ENCODE data around the gene CHMP4A. TPM values are rescaled to one million over a fixed set of nuclear protein-coding genes. Genes with fewer than 3 reads are reported as not detected.

CHMP4A gene
- total RNA-seq, 1 experiment from 2014 or later: 31.2 TPM

DNA sequence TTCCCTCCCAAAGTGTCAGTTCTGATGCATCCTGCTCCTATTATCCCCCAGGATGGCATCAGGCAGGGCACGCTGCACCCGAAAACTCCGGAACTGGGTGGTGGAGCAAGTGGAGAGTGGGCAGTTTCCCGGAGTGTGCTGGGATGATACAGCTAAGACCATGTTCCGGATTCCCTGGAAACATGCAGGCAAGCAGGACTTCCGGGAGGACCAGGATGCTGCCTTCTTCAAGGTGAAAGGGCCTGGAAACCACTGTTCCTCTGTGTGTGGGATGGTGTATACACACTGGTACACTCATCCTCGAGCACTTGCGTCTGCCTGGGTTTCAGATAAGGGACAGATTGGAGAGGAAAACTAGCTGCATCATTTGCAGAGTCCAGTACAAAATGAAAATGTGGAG is 51.2 kb downstream of the CHMP4A start:
- POLR2A ChIA-PET (ENCODE audit: unreplicated experiment): no interaction called here
- Histone ChIP-seq H3K4me3 (no peak overlapping the region), H3K27ac (no peak overlapping the region), H3K27me3 (ENCODE audit: insufficient read depth, low read depth) (no peaks in the 10 kb centered on the region), H3F3A (ENCODE audit: insufficient read depth, low read depth) (no peaks in the 10 kb centered on the region; the same call in 1 of the 2 replicates), H2AFZ (no peak overlapping the region), H3K4me2 (0 out of 2 replicates have a peak overlapping the region, but pooled peaks have one; percentile 76), H4K20me1 (ENCODE audit: insufficient read depth) (no peaks in the 10 kb centered on the region), H3K36me3 (ENCODE audit: low read depth) (no peaks in the 10 kb centered on the region; the same call in 1 of the 2 replicates), H3K9me2 (ENCODE audit: insufficient read depth) (no peaks in the 10 kb centered on the region), H3K79me2 (ENCODE audit: low read depth) (no peaks in the 10 kb centered on the region), H3K9me3 (ENCODE audit: insufficient read depth, low read depth) (no peaks in the 10 kb centered on the region), H3K4me1 (replicated peaks; ENCODE audit: insufficient read depth) (peaks cover 13% of the 10 kb centered on the region)
- DNase-seq: no peak
- intact Hi-C loops (cut with micrococcal nuclease; ENCODE audit: unreplicated experiment): loop anchor here (5.0 kb wide), 1 partner anchor 70 kb away; the partner anchor contains the start of gene PCK2
- no peak for TF ChIP-seq EZH2 (IDR thresholded peaks at IDR 0.05; ENCODE audit: low read depth)
- no peak for TF ChIP-seq CTCF (conservative IDR thresholded peaks at IDR 0.05)
- TSS peak; percentile 51 for BruUV-seq (replicated peaks)
- CTCF ChIA-PET: interaction anchor here (1.2 kb wide), 2 partner anchors 26 to 52 kb away, joined by 3 to 13 read pairs; partner anchors contain the start of gene IPO4

GRCh38 chr14:24160850-24161804 is 52.2 kb downstream of the CHMP4A start, which contains the start of gene IRF9:
IRF9 (plus strand) TSS chr14:24161265; CDS start chr14:24162145, 880 bp downstream.
- H3K4me3 ChIP-seq: peak within 1 kb of the TSS; percentile 41; the same call in 1 of the 2 replicates
- H3F3A ChIP-seq (ENCODE audit: insufficient read depth, low read depth): no peaks in the 10 kb centered on the region; the same call in 1 of the 2 replicates
- ChIA-PET POLR2A (ENCODE audit: unreplicated experiment) (interaction anchor here (0.5 to 0.8 kb wide), 5 partner anchors 20 to 52 kb away, joined by 3 to 5 read pairs (median 3); partner anchors contain the start of genes CHMP4A and EMC9), CTCF (interaction anchor here (0.5 to 1.2 kb wide), 12 partner anchors 10 to 613 kb away, joined by 3 to 13 read pairs (median 4); partner anchors contain the start of genes DCAF11, EMC9, IPO4 and NRL)
- H3K4me1 ChIP-seq (replicated peaks; ENCODE audit: insufficient read depth): peaks cover 13% of the 10 kb centered on the region
- H3K27me3 ChIP-seq (ENCODE audit: insufficient read depth, low read depth): no peaks in the 10 kb centered on the region
- H4K20me1 ChIP-seq (ENCODE audit: insufficient read depth): no peaks in the 10 kb centered on the region
- no peaks in the 10 kb centered on the region for H3K79me2 ChIP-seq (ENCODE audit: low read depth)
- no peak for TF ChIP-seq EZH2 (IDR thresholded peaks at IDR 0.05; ENCODE audit: low read depth)
- peak; percentile 88 for TF ChIP-seq CTCF (conservative IDR thresholded peaks at IDR 0.05)
- H3K9me3 ChIP-seq (ENCODE audit: insufficient read depth, low read depth): no peaks in the 10 kb centered on the region
- no peaks in the 10 kb centered on the region for H3K9me2 ChIP-seq (ENCODE audit: insufficient read depth)
- H3K36me3 ChIP-seq (ENCODE audit: low read depth): no peaks in the 10 kb centered on the region; the same call in 1 of the 2 replicates
- no peak within 1 kb of the TSS for H3K27ac ChIP-seq
- intact Hi-C loops (cut with micrococcal nuclease; ENCODE audit: unreplicated experiment): loop anchor here (1.0 to 5.0 kb wide), 4 partner anchors 27 to 102 kb away; partner anchors contain the start of genes CHMP4A, IPO4 and PCK2
- peak within 1 kb of the TSS; percentile 76 for H3K4me2 ChIP-seq
- BruUV-seq (replicated peaks): no TSS peak
- peak; percentile 82 to 95 for DNase-seq
- H2AFZ ChIP-seq: no peak within 1 kb of the TSS

DNA sequence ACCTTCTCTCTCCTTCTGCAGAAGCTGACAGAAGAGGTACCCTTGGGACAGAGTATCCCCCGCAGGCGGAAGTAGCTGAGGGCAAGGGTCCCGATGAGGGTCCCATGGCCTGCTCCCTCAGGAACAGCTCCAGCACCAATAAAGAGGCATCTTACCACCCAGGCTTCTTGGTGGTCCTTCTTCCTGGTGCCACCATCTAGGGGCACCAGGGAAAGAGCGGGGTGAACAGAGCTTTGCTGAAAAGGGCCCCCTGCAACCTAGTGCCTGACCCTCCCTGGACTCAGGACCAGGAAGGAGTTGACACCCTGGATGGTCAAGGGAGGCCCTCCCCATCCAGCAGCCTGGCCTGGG is 52.8 kb downstream of the CHMP4A start:
- no peaks in the 10 kb centered on the region; the same call in 1 of the 2 replicates for H3F3A ChIP-seq (ENCODE audit: insufficient read depth, low read depth)
- no peak overlapping the region for H3K27ac ChIP-seq
- intact Hi-C loops (cut with micrococcal nuclease; ENCODE audit: unreplicated experiment): loop anchor here (2.0 to 5.0 kb wide), 2 partner anchors 68 to 102 kb away; partner anchors contain the start of gene PCK2
- no peaks in the 10 kb centered on the region for H3K27me3 ChIP-seq (ENCODE audit: insufficient read depth, low read depth)
- H3K9me2 ChIP-seq (ENCODE audit: insufficient read depth): no peaks in the 10 kb centered on the region
- H3K36me3 ChIP-seq (ENCODE audit: low read depth): no peaks in the 10 kb centered on the region; the same call in 1 of the 2 replicates
- no peak overlapping the region for H2AFZ ChIP-seq
- peak overlapping the region; percentile 14; the same call in 1 of the 2 replicates for H3K4me2 ChIP-seq
- peaks cover 13% of the 10 kb centered on the region for H3K4me1 ChIP-seq (replicated peaks; ENCODE audit: insufficient read depth)
- no peaks in the 10 kb centered on the region for H3K9me3 ChIP-seq (ENCODE audit: insufficient read depth, low read depth)
- ChIA-PET POLR2A (ENCODE audit: unreplicated experiment) (interaction anchor here (0.5 to 0.6 kb wide), 2 partner anchors 21 to 53 kb away, joined by 3 read pairs; partner anchors contain the start of gene CHMP4A), CTCF (interaction anchor here (1.2 kb wide), 2 partner anchors 24 to 52 kb away, joined by 5 to 6 read pairs; partner anchors contain the start of gene PSME1)
- no TSS peak for BruUV-seq (replicated peaks)
- no peaks in the 10 kb centered on the region for H4K20me1 ChIP-seq (ENCODE audit: insufficient read depth)
- H3K79me2 ChIP-seq (ENCODE audit: low read depth): no peaks in the 10 kb centered on the region
- no peak for TF ChIP-seq CTCF (conservative IDR thresholded peaks at IDR 0.05)
- TF ChIP-seq EZH2 (IDR thresholded peaks at IDR 0.05; ENCODE audit: low read depth): no peak
- DNase-seq: no peak
- no peak overlapping the region for H3K4me3 ChIP-seq
